H4 (cell line): ENCODE data around the gene TRPM3. TPM values are rescaled to one million over a fixed set of nuclear protein-coding genes. Genes with fewer than 3 reads are reported as not detected.

ENCODE experiments used
- DNase-seq: peaks from one replicate; pipeline ENCODE4 v3.0.0-alpha.2; 2015; ENCODE audit warnings: low spot score
- total RNA-seq: library from RNA; depleted of rRNA; stranded (reverse); fragments of >200 nt; shearing (Covaris generic); gene quantifications from 2 replicates; pipeline ENCODE4 v1.2.3, GENCODE V29; 2014

TRPM3 gene
- total RNA-seq, 1 experiment from 2014 or later: 0.14 TPM

DNA sequence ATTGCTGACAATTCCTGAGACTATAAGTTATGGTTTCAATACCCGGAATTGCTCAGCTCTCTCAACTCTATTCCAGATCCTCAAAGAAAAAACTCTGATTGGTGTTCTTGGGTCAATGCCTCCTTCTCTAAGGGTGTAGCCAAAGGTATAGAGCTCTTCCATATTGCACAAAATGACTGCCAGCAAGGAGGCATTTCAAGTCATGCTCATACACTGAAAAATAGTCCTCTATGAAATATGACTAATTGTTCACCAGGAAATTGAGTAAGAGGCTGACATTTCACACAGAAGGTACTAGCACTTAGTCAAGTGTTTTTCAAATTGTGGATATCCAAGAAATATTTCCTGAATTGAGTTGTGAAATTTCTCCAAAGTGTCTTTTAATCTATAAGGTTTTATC lies 595.9 kb downstream of the TRPM3 start:
- no peak for DNase-seq

DNA sequence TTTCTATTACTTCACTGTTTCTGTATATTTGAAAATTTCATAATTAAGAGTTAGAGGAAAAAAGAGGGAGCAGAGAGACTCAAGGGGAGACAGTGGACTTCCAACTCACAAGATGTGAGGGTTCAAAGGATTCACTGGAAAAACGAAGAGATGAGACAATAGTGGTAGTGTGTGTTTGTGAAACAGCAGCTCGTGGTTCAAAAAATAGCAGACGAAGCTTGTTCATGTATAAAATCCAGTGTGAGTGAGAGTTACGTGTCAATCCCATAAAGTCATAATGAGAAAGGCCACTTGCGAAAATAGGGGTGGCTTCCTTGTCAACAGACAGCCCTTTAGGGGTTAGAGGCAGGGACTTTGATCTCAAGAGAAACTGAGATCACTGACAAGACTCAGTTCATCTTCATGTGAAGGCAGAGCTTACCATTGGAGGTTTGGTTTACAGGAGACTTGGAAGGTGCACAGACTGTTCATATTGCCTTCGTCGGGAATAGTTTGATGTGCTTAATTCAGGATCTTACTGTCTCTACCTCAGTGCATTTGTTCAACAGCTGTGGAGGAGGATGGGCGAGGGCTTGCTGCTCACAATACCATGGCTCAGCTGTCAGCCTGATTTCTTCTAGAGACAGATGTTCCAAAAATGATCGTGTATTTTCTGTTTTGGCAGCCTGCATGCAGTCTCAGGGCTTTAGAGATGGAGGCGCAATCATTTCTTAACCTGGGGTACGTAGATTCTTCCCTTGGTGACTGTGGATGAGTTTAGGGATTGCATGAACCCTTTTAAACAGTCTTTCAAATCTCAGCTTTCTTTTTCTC lies 601.3 kb downstream of the TRPM3 start:
- no peak for DNase-seq

DNA sequence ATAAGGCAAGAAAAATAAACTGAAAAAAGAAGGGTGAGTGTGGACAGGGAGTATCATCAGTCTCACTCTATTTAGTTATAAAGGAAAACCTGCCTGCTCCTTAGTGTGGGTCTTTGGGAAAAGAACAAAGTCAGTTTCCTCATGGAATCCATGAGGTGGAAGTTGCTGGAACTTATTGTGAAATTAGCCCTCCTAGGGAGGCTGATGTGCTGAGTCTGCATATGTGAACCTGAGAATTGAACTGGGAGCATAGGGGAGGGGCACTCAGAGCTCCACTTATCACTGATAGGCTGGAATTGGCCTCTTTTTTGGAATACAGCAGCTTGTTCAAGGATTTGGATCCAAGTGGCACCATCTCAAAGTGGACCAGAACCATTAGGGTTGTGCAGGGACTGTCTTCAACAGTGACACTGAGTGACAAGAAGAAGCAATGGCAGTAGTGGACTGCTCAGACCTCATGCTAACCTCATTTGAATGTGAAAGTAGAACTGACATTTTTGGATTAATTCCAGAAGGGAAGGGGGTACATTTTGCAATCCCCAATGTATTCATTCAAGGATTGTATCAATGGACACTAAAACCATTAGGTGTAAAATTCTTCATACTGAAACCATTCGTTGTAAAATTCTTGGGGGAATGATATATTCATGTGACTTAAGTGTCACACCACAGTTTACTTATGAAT lies 603.4 kb downstream of the TRPM3 start:
- no peak for DNase-seq

DNA sequence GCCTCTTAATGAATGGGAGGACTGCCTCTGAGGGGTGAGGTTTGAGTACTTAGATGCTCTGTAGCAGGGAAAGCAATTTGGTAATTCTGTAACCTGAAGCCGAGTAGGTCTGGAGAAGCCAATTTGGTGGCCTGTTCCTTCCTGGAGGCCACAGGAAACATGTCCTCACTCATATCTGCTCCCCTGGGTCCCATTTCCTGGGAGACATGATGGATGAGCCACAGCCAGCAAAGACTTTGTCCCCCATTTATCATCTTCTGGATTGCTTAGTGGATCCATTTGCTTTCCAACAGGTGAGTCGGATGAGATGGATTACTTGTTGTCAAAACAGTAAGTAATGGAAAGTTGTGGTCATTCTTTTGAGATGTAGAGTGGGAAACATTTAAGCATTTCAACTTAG lies 607.1 kb downstream of the TRPM3 start:
- DNase-seq: no peak

DNA sequence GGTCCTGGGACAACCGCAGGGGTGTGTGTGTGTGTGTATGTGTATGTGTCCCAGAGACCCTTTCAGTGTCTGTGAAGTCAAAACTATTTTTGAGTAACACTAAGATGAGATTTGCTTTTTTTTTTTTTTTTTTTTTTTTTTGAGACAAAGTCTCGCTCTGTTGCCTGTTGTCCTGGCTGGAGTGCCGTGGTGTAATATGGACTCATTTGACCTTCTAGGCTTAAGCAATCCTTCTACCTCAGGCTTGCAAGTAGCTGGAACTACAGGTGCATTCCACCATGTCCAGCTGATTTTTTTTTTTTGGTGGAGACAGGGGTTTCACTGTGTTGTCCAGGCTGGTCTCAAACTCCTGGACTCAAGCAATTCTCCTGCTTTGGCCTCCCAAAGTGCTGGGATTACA lies 609.6 kb downstream of the TRPM3 start:
- no peak for DNase-seq

DNA sequence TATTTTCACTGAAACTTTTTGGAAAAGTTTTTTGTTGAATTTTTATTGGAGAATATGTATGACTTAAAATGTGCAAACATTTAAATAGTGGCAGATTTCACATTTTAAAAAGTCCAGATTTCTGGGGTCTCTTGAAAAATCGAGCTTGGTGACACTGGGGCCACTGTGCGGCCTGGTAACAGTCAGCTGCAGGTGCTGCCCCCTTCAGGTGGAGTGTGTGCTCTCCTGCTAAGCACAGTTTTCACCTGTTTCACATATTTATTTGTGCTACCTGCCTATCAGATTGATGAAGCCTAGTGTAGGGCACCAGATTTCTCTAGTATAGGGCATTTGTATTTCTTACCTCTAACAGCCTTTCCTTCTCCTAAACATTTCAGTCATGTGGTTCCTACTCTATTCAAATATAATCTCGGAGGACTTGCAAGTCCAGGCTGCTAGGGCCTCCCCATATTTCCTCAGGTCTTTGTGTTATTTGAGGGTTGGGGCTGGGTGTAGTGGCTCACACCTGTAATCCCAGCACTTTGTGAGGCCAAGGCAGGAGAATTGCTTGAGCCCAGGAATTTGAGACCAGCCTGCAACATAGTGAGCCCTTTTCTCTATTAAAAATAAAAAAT lies 611.2 kb downstream of the TRPM3 start:
- DNase-seq: no peak

DNA sequence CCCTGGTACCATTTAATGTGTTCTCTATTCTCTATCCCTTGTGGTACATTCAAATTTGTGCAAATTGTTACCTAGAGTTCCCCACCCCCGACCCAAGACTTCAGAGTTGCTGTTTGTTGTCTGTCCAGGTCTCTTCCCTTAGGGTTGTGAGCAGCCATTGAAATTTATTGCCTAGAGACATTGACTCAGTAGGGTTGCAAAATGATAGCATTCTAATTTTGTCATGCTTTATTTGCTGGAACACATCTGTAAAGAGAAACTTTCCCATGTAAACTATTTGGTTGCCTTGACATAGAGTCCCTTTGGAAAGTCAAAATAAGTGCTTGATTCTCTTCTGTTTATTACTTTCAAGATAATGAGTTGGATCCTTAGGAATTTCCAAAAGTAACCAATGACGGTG lies 615.3 kb downstream of the TRPM3 start:
- DNase-seq: no peak

DNA sequence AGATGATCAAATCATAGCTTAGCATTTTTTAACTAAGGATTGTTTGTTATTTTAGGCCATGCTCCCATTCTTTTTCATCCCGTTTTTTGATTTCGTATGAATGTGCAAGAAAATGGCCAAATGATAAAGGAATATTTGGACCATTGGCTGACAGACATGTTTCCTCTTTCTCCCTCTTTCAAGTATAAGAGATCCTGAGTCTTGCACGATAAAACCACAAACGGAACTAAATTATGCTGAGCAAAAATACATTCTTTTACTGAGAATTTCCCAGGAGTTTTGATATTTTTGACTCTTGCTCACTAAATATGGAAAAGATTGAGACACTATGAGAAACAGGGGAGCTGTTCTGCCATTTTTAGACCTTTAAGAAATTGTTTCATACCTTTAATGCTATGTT lies 616.6 kb downstream of the TRPM3 start:
- DNase-seq: no peak

DNA sequence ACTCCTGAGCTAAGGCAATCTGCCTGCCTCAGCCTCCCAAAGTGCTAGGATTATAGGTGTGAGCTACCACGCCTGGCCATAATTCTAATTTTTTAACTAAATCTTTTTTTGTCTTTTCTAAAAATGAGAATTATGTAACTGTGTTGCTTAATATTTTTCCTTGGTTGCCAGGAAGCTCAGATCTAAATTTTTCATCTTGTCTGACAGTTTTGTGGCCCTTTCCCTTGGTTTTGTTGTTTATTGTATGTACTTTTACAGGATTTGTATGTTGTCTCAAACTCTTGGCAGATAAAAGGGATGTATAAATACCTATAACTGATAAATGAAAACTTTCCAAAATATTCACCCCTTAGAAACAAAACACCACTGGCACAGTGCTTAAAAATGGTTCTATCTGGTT lies 618.7 kb downstream of the TRPM3 start:
- DNase-seq: no peak

DNA sequence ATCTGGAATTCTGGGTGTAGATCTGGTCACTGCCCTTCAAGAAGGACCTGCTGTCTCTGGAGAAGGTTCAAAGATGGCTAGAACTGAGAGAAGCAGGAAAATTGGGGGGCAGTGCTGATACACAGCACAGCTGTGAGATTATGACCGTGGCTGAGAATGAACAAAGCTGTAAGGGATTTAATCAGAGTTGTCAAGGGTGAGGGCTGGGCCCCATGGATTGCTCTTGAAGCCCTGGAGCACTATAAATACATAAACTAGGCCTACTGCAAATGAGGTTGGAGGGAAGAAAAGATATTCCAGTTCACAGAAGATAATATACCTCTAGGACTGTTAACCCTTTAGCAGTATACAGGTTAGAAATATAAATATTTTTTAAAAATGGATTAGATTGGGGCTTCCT lies 620.6 kb downstream of the TRPM3 start:
- DNase-seq: no peak

DNA sequence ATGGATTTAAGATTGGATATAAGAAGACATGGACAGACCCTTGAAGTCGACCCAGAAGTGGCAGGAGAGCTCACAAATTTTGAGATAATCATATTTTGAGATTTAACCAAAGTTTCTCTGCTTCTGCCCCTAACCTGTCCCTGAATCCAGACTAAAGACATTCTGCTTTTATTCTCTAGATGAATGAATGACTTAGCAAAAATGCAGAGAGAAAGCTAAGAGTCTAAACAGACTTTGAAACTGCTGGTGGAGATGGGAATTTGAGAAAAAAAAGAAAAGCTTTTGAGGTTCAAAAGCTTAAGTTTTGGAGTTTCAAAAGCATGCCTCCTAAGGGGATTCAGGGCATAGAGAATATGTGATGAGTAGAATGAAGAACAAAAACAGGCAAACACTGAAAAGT lies 621.8 kb downstream of the TRPM3 start:
- DNase-seq: no peak

DNA sequence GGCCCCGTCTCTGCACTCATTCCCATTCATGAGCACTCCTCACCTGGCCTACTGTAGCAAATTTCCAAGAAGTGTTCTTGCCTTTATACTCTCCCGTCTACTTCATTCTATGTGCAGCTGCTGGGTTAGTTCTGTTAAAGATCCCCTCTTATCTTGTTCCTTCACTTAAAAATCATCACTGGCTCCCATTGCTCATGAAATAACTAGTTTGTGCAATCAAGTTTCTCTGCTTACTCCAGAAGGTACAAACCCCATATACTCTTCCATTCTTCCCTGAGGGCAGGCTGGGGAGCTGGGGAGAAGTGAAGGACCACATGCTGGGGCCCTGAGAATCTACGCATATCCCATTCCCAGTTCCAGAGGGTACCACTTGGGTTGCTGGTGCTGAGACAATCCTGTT lies 622.6 kb downstream of the TRPM3 start:
- no peak for DNase-seq

DNA sequence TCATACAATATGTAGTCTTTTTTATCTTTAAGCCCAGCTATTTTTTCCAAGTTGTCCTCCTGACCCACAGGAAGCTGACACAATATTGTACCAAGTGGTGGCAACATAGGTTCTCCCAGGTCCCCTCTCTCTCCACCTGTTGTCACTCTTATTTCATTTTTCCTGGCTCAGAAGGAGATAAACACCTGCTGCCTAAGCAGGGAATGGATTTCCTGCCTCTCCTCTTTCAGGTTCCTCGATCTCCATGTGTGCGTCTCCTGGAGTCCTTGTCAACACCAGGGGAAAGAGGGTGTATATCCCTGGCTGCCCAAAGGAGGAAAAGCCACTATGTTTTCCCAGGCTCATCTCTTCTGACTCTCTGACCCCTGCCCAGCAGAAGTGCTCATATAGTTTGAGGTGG lies 625.2 kb downstream of the TRPM3 start:
- no peak for DNase-seq

DNA sequence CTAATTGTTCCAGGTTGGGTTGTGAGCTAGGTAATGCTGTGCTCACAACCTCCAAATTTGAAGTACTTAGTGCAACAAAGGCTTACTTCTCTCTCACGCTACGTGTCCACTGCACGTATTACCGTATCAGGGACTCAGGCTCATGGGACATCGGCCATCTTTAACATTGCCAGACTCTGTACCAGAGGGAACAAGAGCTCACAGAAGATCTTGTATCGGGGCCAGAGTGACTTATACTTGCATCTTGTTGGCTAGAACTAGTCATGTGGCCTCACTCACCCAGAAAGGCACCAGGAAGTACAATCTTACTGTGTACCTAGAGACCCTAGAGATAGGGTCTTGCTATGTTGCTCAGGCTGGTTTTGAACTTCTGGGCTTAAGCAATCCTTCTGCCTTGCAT lies 625.9 kb downstream of the TRPM3 start:
- DNase-seq: no peak

DNA sequence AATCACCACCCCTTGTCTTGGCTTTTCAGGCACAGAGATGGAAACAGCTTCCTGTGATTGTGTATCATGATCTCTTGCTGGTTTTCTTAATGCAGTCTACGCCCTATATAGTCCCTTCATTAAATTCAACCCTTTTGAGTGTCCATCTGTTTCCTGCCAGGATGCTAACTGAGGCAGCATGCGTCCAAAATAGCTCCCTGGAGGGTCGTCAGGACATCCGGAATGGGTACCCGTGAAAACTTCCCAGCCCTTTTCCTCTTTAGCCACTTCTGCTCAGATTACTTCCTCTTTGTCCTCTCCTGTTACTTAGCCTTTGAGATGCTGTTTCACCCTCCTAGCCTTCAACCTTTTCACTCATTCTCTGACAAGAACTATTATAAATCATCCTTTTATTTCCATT lies 627.2 kb downstream of the TRPM3 start:
- no peak for DNase-seq

DNA sequence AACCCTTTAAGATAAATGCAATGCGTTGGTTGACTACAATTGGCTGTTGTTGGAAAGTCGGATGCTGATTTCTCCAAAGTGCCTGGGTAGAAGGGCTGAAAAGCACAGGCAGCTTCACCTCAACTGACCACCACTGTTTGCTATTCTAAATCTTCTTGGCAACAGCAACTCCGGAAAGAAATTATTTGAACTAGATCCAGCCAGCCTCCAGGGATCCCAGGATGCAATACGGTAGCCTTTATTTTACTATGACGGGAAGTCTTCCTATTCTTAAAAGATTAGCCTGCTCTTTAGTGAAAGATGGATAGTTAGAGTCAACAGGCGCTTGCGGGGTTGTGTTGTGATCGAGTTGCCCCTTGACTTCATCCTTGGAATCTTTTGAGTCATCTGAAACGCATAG lies 628.4 kb downstream of the TRPM3 start:
- DNase-seq: no peak

DNA sequence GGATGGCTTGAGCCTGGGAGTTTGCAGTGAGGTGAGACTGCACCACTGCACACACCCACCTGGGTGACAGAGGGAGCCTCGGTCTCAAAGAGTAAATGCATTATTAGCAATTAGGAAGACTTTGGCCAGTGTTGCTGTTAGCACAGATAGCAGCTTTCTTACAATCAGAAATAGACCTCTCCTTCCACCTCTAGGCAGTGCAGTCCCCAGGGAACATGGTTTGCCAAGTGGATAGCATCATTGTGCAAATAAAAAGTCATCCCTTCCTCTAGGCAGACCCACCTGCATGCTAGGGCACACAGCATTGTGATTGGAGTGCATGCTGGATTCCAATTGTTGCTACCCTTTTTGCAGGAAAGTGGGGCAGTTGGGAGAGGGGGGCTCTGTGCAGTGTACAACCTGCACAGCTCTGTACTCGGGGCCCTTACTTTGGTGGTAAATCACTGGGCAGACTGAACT lies 629.1 kb downstream of the TRPM3 start:
- no peak for DNase-seq

DNA sequence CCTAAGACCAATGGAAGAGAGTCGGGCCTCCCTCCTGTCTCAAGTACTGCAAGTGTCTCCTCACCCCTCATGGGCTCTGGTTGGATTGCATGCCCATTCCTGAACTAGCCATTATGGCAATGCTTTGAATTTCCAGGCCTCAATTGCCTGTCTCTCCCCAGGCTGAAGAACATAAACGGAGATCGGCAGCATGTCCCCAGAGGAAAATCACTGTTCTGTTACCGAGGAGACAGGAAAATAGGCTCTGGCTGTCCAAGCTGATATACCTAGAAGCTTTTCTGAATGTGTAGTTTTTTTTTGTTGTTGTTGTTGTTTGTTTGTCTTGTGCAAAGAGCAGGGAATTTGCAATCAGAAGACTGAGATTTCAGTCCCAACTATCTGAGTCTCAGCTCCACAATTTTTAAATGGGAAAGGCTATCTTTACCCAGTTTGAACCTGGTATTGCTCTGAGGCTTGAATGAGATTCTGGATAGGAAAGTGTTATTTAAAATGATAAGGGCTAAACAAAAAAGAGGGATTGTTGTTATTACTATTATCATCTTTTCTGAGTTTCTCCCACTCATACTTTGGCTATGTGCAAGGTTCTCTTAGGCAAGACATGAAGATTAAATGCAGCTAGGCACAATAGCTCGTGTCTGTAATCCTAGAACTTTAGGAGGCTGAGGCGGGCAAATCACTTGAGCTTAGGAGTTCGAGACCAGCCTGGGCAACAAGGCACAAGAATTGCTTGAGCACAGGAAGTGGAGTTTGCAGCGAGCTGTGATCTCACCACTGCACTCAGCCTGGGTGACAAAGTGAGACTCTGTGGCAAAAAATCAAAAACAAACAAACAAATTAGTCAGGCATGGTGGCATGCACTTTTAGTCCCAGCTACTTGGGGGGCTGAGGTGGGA lies 629.7 kb downstream of the TRPM3 start:
- no peak for DNase-seq

DNA sequence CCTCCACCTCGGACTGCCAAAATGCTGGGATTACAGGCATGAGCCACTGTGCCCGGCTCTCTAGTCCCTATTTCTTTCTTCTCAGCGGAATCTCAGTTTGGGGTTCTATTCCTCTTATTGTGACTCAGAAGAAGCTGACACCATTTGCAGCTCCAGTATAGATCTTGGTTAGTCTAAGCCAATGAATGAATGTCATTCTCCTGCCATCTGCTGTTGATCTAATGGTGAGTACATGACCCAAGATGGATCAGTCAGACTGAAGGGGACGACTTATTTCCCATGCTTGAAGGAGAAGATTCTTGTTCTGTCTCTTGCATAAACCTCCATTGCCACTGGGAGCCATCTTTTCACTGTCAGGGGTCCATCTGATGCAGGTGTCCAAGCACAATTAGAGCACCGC lies 630.9 kb downstream of the TRPM3 start:
- no peak for DNase-seq

DNA sequence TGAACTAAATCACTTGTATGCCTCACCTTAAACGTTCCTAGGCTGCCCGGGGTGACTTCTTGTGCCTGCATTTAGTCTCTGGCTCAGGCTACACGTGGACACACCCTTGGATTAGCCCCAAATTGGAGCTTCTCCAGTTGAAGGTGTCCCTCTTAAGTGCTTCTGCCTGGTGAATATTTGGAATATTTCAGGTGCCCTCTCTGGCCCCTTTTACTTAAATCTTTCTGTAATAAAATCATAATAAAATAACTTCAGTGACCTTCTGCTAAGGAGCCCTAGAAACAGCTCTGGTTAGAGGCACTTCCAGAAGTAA lies 632.7 kb downstream of the TRPM3 start:
- no peak for DNase-seq

DNA sequence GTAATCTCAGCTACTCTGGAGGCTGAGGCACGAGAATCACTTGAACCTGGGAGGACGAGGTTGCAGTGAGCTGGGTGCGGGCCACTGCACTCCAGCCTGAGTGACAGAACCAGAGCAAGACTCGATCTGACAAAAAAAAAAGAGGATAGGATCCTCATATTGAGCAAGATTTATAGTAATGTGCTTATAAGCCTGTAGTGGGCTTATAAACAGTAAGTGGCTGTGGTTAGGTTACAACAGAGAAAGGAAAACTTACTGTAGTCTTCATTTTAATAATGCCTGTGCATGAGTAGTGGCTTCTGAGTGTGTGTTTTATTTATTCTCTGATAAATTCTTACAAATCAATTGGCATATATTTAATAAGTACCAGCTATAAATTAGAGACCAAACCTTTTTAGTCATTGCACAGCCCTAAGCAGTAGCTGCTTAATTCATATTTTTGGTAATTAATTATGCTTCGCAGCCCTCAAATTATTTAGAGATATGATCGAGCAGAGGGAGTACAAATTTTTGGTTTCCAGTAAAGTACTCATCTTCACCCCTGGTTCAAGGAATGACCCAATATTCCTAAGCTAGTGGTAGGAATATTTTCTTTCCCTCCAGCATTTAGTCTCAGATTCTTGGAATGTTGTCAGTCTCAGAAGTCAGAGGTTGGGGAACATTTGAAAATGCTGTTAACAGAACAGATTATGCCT lies 633.2 kb downstream of the TRPM3 start:
- DNase-seq: no peak

DNA sequence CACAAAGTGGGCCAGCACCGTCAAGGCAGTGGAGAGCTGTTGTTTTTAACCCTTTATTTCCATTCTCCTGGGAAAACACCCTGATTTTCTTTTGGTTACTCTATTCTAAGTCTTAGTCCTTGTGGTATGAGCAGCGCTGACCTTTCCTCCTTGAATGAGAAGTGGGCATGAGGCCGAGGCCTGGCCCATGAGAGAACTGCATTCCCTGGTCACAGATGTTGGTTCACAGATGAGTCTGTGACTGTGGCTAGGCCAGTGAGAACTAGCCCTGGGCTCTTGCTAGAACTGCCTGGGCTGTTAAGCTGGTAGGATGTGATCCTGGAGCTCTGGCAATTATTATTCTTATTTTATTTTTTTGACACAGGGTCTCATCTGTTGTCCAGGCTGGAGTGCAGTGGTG lies 635.3 kb downstream of the TRPM3 start:
- DNase-seq: no peak
